Lower leg skin (tissue), 4 donors: ENCODE results near the gene SVIL. TPM values are rescaled to one million over a fixed set of nuclear protein-coding genes. Genes with fewer than 3 reads are reported as not detected.

Source experiments
- DNase-seq, 2 donors: peaks; one replicate each; pipeline ENCODE4 v3.0.0-alpha.2; 2019; ENCODE audit warnings: low spot score in 2 of 2
- H3K4me3 ChIP-seq: fragments of 200-600 bp; sonication (generic); 2 replicates; pipeline ENCODE4 v1.5.1; 2017; ENCODE audit warnings: mild to moderate bottlenecking, low read depth; ENCODE audit not compliant: poor library complexity, severe bottlenecking
- CTCF ChIP-seq, 3 donors: fragments of 450-650 bp; IDR thresholded peaks; one replicate each; pipeline ENCODE4 v1.5.1; 2016; ENCODE audit warnings: antibody characterized with exemption in 3 of 3, mild to moderate bottlenecking in 3 of 3, moderate library complexity in 2 of 3
- POLR2A ChIP-seq, 2 donors: fragments of 450-650 bp; IDR thresholded peaks; one replicate each; pipeline ENCODE4 v1.6.1; 2016 to 2017; ENCODE audit warnings: antibody characterized with exemption in 2 of 2, mild to moderate bottlenecking in 1 of 2, moderate library complexity in 1 of 2
- WGBS, 2 donors: methylation state at CpG; one replicate each; pipeline ENCODE4 v1.1.5; 2018; 5-methylcytosine and 5-hydroxymethylcytosine counted together
- intact Hi-C: fragments of 100-400 bp; cut with DNase I; formaldehyde crosslinking; loops from one replicate; pipeline ENCODE4 v1.15.0; 2023; ENCODE audit warnings: low total_unique reads
- total RNA-seq, 4 donors: library from RNA; depleted of rRNA; stranded (reverse); fragments of >200 nt; gene quantifications; one replicate each; pipeline ENCODE4 v1.1.0, GENCODE V29; 2016

SVIL gene
- total RNA-seq, 4 donors from 2014 or later = 49.0 to 91.0 (median 74.4) TPM

DNA sequence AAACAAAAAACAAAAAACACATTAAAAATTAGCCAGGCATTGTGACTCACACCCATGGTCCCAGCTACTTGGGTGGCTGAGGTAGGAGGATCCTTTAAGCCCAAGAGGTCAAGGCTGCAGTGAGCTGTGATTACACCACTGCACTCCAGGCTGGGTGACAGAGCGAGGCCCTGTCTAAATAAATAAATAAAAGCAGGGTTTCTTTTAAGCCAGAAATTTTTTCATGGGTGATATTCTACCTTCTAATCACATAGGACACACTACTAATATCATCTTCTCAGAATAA is 14.2 kb upstream of the SVIL start:
- intact Hi-C loops = no loop called here
- no peak for DNase-seq
- H3K4me3 ChIP-seq = no peak overlapping the region
- TF ChIP-seq CTCF (IDR thresholded peaks at IDR 0.05) = no peak
- TF ChIP-seq POLR2A (IDR thresholded peaks at IDR 0.05) = no peak
- 68 to 74% methylated on average over 1 of the region's 1 CpG for WGBS, 2 donors

DNA sequence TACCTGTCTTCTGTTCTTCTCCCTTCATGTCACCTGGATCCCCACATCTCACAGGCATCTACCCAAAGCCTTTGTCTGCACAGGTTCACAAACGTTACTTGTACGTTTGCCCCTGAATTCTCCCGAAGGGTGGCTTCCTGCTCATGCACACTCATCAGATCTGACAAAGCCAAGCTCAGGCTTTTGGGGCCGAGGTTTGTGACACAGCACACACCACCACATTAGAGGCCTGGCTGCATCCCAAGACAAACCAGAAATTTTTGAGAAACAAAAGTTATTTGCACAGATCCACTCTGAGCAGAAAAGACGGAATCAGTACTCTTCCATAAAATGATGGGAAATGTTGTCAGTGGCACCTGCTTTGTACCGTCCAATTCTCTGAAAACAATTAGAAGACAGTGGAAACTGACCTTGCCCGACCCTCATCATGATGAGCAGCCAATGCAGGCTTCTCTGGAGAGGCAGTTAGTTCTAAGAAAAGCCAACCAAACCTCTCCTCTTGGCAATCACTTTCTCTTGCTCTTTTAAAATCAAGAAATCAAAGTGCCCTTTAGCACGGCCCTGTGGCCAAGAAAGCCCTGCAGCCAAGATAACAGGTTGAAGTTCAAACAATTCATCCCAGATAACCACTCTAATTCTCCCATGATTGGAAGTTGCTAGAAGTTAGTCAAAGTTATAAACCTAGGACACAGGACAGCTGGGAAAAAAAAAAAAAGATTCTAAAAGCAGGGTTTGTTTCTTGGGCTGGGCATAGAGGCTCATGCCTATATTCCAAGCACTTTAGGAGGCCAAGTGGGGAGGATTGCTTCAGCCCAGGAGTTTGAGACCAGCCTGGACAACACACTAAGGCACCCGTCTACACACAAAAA is 13.6 kb upstream of the SVIL start:
- WGBS, 2 donors = 38 to 59% methylated on average over 9 of the region's 9 CpGs
- intact Hi-C loops = no loop called here
- no peak overlapping the region for H3K4me3 ChIP-seq
- TF ChIP-seq POLR2A (IDR thresholded peaks at IDR 0.05) (no peak), CTCF (IDR thresholded peaks at IDR 0.05) (no peak)
- no peak for DNase-seq

- no peak for DNase-seq
- intact Hi-C loops = no loop called here
- WGBS, 2 donors = 45 to 47% methylated on average over 5 of the region's 5 CpGs
- H3K4me3 ChIP-seq = no peak overlapping the region
- TF ChIP-seq POLR2A (IDR thresholded peaks at IDR 0.05) = no peak
- TF ChIP-seq CTCF (IDR thresholded peaks at IDR 0.05) = no peak
Observed at GRCh38 chr10:29647478-29647877, 12.7 kb upstream of the SVIL start.

DNA sequence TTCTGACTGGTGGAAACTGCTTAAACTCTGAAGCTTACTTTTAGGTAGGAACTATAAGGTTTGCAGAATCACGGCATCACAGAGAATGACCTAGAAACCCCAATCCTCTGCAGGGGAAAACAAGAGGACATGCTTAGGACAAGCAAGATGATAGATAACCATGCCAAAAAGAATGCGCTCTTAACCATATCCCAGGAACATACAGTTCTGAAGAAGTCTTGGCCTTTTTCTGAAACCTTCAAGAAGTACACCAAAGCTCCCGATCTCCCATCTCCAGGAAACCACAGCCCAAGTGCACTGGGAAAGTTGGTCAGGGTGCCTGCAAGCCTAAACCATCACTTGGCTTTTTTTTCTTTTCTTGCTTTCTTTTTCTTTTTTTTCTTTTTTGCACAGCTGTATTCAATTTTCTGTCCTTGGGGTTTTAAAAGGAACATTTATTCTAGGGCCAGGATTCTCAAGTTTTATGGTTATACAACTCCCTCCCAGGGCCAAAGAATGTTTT is 12.2 kb upstream of the SVIL start:
- no peak overlapping the region for H3K4me3 ChIP-seq

GRCh38 chr10:29646238-29646902 is 11.6 kb upstream of the SVIL start:
- no peak overlapping the region for H3K4me3 ChIP-seq
- DNase-seq = peak in 1 of 2 donors; percentile 91
- intact Hi-C loops = no loop called here
- WGBS, 2 donors = 7 to 11% methylated on average over 8 of the region's 8 CpGs
- TF ChIP-seq CTCF (IDR thresholded peaks at IDR 0.05) (no peak), POLR2A (IDR thresholded peaks at IDR 0.05) (no peak)

More for the DNA sequence above, 12.2 kb upstream of the SVIL start:
- no peak for TF ChIP-seq CTCF (IDR thresholded peaks at IDR 0.05)
- TF ChIP-seq POLR2A (IDR thresholded peaks at IDR 0.05) = no peak
- WGBS, 2 donors = 18 to 40% methylated on average over 3 of the region's 3 CpGs
- no peak for DNase-seq
- intact Hi-C loops = no loop called here
